Liver (tissue), 9 donors: ENCODE results near the gene ZNF148. TPM values are rescaled to one million over a fixed set of nuclear protein-coding genes. Genes with fewer than 3 reads are reported as not detected.

ENCODE experiments used
- DNase-seq: peaks from one replicate; pipeline ENCODE4 v3.0.0-alpha.2; 2017; ENCODE audit warnings: low spot score
- H3K27ac ChIP-seq, 2 donors: one replicate each; pipeline ENCODE4 v1.7.0; 2013; ENCODE audit warnings: inconsistent platforms in 2 of 2, low read length in 2 of 2, control low read depth in 1 of 2, low read depth in 1 of 2, mild to moderate bottlenecking in 1 of 2
- H3K27me3 ChIP-seq, 4 donors: one replicate each; pipeline versions ENCODE4 v1.6.1 to v1.7.0; 2013; ENCODE audit warnings: low read length in 3 of 4, inconsistent platforms in 1 of 4, mild to moderate bottlenecking in 1 of 4, moderate library complexity in 1 of 4; ENCODE audit not compliant: control insufficient read depth in 4 of 4, insufficient read depth in 4 of 4
- H3K36me3 ChIP-seq, 4 donors: one replicate each; pipeline versions ENCODE4 v1.6.1 to v1.7.0; 2013; ENCODE audit warnings: low read length in 3 of 4, mild to moderate bottlenecking in 3 of 4, low read depth in 1 of 4, moderate library complexity in 1 of 4; ENCODE audit not compliant: control insufficient read depth in 4 of 4, insufficient read depth in 3 of 4
- H3K4me1 ChIP-seq, 4 donors: one replicate each; pipeline versions ENCODE4 v1.6.1 to v1.7.0; 2013; ENCODE audit warnings: low read length in 3 of 4, mild to moderate bottlenecking in 3 of 4, moderate library complexity in 1 of 4; ENCODE audit not compliant: control insufficient read depth in 4 of 4, insufficient read depth in 4 of 4
- H3K4me3 ChIP-seq, 3 donors: one replicate each; pipeline versions ENCODE4 v1.6.1 to v1.7.0; 2013; ENCODE audit warnings: low read length in 3 of 3, control low read depth in 1 of 3, low read depth in 1 of 3, mild to moderate bottlenecking in 1 of 3
- H3K9ac ChIP-seq, 2 donors: one replicate each; pipeline ENCODE4 v1.7.0; 2013; ENCODE audit warnings: low read length in 2 of 2, mild to moderate bottlenecking in 2 of 2, moderate library complexity in 2 of 2, control low read depth in 1 of 2, low read depth in 1 of 2
- H3K9me3 ChIP-seq, 4 donors: one replicate each; pipeline versions ENCODE4 v1.6.1 to v1.7.0; 2013; ENCODE audit warnings: low read length in 3 of 4; ENCODE audit not compliant: control insufficient read depth in 4 of 4
- CTCF ChIP-seq: fragments of 150-350 bp; IDR thresholded peaks from 2 replicates; pipeline ENCODE4 v1.5.1; 2017; ENCODE audit warnings: improper control_type of control experiment, low read depth, low read length; ENCODE audit not compliant: missing input control
- EGR1 ChIP-seq, 2 donors: IDR thresholded peaks; 2 replicates each; pipeline ENCODE4 v1.6.1; 2016 to 2018; ENCODE audit warnings: antibody characterized with exemption in 2 of 2, low read depth in 2 of 2
- FOXA1 ChIP-seq: IDR thresholded peaks from 2 replicates; pipeline ENCODE4 v1.6.1; 2016; ENCODE audit warnings: antibody characterized with exemption
- FOXA2 ChIP-seq: IDR thresholded peaks from 2 replicates; pipeline ENCODE4 v1.6.1; 2016; ENCODE audit warnings: antibody characterized with exemption
- GABPA ChIP-seq, 2 donors: IDR thresholded peaks in 1 of 2; conservative IDR thresholded peaks in 1 of 2; 2 replicates each; pipeline ENCODE4 v1.6.1; 2016; ENCODE audit warnings: antibody characterized with exemption in 2 of 2, mild to moderate bottlenecking in 1 of 2, moderate library complexity in 1 of 2
- HNF4A ChIP-seq, 2 donors: conservative IDR thresholded peaks; 2 replicates each; pipeline ENCODE4 v1.6.1; 2016; ENCODE audit warnings: antibody characterized with exemption in 2 of 2, mild to moderate bottlenecking in 2 of 2
- HNF4G ChIP-seq: IDR thresholded peaks from 2 replicates; pipeline ENCODE4 v1.6.1; 2016; ENCODE audit warnings: antibody characterized with exemption
- JUND ChIP-seq, 2 donors: IDR thresholded peaks; 2 replicates each; pipeline ENCODE4 v1.6.1; 2016; ENCODE audit warnings: antibody characterized with exemption in 2 of 2
- MAX ChIP-seq: IDR thresholded peaks from 2 replicates; pipeline ENCODE4 v1.6.1; 2016; ENCODE audit warnings: antibody characterized with exemption
- NR2F2 ChIP-seq: IDR thresholded peaks from 2 replicates; pipeline ENCODE4 v1.6.1; 2016; ENCODE audit warnings: antibody characterized with exemption
- RAD21 ChIP-seq, 2 donors: IDR thresholded peaks; 2 replicates each; pipeline ENCODE4 v1.6.1; 2016; ENCODE audit warnings: antibody characterized with exemption in 2 of 2, mild to moderate bottlenecking in 2 of 2
- RXRA ChIP-seq, 2 donors: IDR thresholded peaks; 2 replicates each; pipeline ENCODE4 v1.6.1; 2017 to 2018; ENCODE audit warnings: antibody characterized with exemption in 2 of 2, mild to moderate bottlenecking in 1 of 2
- SP1 ChIP-seq: IDR thresholded peaks from 2 replicates; pipeline ENCODE4 v1.6.1; 2018; ENCODE audit warnings: antibody characterized with exemption, mild to moderate bottlenecking
- TAF1 ChIP-seq: conservative IDR thresholded peaks from 2 replicates; pipeline ENCODE4 v1.6.1; 2016; ENCODE audit warnings: antibody characterized with exemption, mild to moderate bottlenecking
- YY1 ChIP-seq: IDR thresholded peaks from 2 replicates; pipeline ENCODE4 v1.6.1; 2016; ENCODE audit warnings: antibody characterized with exemption, mild to moderate bottlenecking
- WGBS: extraction: QIAGEN DNeasy Blood & Tissue Kit; methylation state at CpG from one replicate; pipeline ENCODE4 v1.1.7; 2013; 5-methylcytosine and 5-hydroxymethylcytosine counted together
- polyA plus RNA-seq, 2 donors: library from polyadenylated mRNA; stranded (reverse) in 1 of 2; unstranded in 1 of 2; fragments of 200-250 nt in 1 of 2; fragments of >200 nt in 1 of 2; fragmentation: Nextera tagmentation in 1 of 2; extraction: Ambion mirVana in 1 of 2; gene quantifications; one replicate each; pipeline versions ENCODE4 v1.2.1 to v1.2.3, GENCODE V29; 2013 to 2015
- total RNA-seq, 2 donors: library from RNA; depleted of rRNA; stranded (reverse); fragments of >200 nt; gene quantifications; one replicate each; pipeline ENCODE4 v1.2.3, GENCODE V29; 2014
- TF ChIP-seq, protein P1 (sequence below): IDR thresholded peaks from 2 replicates; pipeline ENCODE4 v1.6.1; 2016; ENCODE audit warnings: antibody characterized with exemption, mild to moderate bottlenecking
- TF ChIP-seq, protein P2 (sequence below): IDR thresholded peaks from 2 replicates; pipeline ENCODE4 v1.6.1; 2016; ENCODE audit warnings: antibody characterized with exemption
- TF ChIP-seq, protein P3 (sequence below): IDR thresholded peaks from 2 replicates; pipeline ENCODE4 v1.6.1; 2016; ENCODE audit warnings: antibody characterized with exemption
- donor health status: healthy.
- donor health status: healthy.
- donor health status: healthy.
- donor health status: healthy.
- donor health status: healthy.

Gene ZNF148
- total and polyA plus RNA-seq, 4 donors = 4.0 to 20.3 (median 17.1) TPM

GRCh38 chr3:125394406-125394805, 19.3 kb upstream of the ZNF148 start:
- no peaks in the 10 kb centered on the region for H3K36me3 ChIP-seq
- TF ChIP-seq, protein P1, sequence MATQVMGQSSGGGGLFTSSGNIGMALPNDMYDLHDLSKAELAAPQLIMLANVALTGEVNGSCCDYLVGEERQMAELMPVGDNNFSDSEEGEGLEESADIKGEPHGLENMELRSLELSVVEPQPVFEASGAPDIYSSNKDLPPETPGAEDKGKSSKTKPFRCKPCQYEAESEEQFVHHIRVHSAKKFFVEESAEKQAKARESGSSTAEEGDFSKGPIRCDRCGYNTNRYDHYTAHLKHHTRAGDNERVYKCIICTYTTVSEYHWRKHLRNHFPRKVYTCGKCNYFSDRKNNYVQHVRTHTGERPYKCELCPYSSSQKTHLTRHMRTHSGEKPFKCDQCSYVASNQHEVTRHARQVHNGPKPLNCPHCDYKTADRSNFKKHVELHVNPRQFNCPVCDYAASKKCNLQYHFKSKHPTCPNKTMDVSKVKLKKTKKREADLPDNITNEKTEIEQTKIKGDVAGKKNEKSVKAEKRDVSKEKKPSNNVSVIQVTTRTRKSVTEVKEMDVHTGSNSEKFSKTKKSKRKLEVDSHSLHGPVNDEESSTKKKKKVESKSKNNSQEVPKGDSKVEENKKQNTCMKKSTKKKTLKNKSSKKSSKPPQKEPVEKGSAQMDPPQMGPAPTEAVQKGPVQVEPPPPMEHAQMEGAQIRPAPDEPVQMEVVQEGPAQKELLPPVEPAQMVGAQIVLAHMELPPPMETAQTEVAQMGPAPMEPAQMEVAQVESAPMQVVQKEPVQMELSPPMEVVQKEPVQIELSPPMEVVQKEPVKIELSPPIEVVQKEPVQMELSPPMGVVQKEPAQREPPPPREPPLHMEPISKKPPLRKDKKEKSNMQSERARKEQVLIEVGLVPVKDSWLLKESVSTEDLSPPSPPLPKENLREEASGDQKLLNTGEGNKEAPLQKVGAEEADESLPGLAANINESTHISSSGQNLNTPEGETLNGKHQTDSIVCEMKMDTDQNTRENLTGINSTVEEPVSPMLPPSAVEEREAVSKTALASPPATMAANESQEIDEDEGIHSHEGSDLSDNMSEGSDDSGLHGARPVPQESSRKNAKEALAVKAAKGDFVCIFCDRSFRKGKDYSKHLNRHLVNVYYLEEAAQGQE = no peak
- TF ChIP-seq SP1 (no peak), HNF4A (conservative IDR thresholded peaks at IDR 0.05) (no peak), NR2F2 (no peak), TAF1 (no peak), RXRA (IDR thresholded peaks at IDR 0.05) (no peak), GABPA (IDR thresholded peaks at IDR 0.05 in 1 of 2, conservative IDR thresholded peaks at IDR 0.05 in 1 of 2) (no peak), EGR1 (IDR thresholded peaks at IDR 0.05; ENCODE audit: low read depth in 2 of 2) (no peak), CTCF (no peak), YY1 (no peak), HNF4G (no peak), JUND (IDR thresholded peaks at IDR 0.05) (no peak), MAX (no peak), RAD21 (IDR thresholded peaks at IDR 0.05) (no peak), FOXA2 (no peak), FOXA1 (no peak)
- TF ChIP-seq, protein P2, sequence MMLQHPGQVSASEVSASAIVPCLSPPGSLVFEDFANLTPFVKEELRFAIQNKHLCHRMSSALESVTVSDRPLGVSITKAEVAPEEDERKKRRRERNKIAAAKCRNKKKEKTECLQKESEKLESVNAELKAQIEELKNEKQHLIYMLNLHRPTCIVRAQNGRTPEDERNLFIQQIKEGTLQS = no peak
- TF ChIP-seq, protein P3, sequence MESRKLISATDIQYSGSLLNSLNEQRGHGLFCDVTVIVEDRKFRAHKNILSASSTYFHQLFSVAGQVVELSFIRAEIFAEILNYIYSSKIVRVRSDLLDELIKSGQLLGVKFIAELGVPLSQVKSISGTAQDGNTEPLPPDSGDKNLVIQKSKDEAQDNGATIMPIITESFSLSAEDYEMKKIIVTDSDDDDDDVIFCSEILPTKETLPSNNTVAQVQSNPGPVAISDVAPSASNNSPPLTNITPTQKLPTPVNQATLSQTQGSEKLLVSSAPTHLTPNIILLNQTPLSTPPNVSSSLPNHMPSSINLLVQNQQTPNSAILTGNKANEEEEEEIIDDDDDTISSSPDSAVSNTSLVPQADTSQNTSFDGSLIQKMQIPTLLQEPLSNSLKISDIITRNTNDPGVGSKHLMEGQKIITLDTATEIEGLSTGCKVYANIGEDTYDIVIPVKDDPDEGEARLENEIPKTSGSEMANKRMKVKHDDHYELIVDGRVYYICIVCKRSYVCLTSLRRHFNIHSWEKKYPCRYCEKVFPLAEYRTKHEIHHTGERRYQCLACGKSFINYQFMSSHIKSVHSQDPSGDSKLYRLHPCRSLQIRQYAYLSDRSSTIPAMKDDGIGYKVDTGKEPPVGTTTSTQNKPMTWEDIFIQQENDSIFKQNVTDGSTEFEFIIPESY = no peak
- H3K27me3 ChIP-seq = no peaks in the 10 kb centered on the region
- no peak overlapping the region for H3K27ac ChIP-seq
- H3K4me1 ChIP-seq = peaks cover 0 to 8% (median 6%) of the 10 kb centered on the region in 4 donors
- no peak overlapping the region for H3K9ac ChIP-seq
- whole genome bisulfite sequencing = 91% methylated on average over 3 of the region's 3 CpGs
- no peaks in the 10 kb centered on the region for H3K9me3 ChIP-seq
- DNase-seq = no peak
- H3K4me3 ChIP-seq = no peak overlapping the region
